NB4 (cell line): ENCODE data around the gene SKIC8.

Experiments
- MYC ChIP-seq: IDR thresholded peaks from 2 replicates; pipeline ENCODE4 v1.6.1; 2011; ENCODE audit warnings: low read depth, low read length
- POLR2A ChIP-seq: IDR thresholded peaks from 2 replicates; pipeline ENCODE4 v1.6.1; 2011; ENCODE audit warnings: mild to moderate bottlenecking; ENCODE audit not compliant: insufficient read length; ENCODE audit errors: extremely low read depth
- TF ChIP-seq, protein P1 (sequence below): IDR thresholded peaks from one replicate; pipeline ENCODE4 v1.5.1; 2012; ENCODE audit warnings: low read depth, low read length
- TF ChIP-seq, protein P2 (sequence below): IDR thresholded peaks from 2 replicates; pipeline ENCODE4 v1.6.1; 2011; ENCODE audit warnings: low read depth, low read length

GRCh38 chr15:78312536-78312935 is 13.1 kb upstream of the SKIC8 start:
- TF ChIP-seq, protein P1, sequence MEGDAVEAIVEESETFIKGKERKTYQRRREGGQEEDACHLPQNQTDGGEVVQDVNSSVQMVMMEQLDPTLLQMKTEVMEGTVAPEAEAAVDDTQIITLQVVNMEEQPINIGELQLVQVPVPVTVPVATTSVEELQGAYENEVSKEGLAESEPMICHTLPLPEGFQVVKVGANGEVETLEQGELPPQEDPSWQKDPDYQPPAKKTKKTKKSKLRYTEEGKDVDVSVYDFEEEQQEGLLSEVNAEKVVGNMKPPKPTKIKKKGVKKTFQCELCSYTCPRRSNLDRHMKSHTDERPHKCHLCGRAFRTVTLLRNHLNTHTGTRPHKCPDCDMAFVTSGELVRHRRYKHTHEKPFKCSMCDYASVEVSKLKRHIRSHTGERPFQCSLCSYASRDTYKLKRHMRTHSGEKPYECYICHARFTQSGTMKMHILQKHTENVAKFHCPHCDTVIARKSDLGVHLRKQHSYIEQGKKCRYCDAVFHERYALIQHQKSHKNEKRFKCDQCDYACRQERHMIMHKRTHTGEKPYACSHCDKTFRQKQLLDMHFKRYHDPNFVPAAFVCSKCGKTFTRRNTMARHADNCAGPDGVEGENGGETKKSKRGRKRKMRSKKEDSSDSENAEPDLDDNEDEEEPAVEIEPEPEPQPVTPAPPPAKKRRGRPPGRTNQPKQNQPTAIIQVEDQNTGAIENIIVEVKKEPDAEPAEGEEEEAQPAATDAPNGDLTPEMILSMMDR: no peak
- TF ChIP-seq POLR2A (no peak), MYC (no peak)
- TF ChIP-seq, protein P2, sequence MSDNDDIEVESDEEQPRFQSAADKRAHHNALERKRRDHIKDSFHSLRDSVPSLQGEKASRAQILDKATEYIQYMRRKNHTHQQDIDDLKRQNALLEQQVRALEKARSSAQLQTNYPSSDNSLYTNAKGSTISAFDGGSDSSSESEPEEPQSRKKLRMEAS: no peak
